GM23338 (cell line): ENCODE measurements around the gene SORCS2. TPM values are rescaled to one million over a fixed set of nuclear protein-coding genes. Genes with fewer than 3 reads are reported as not detected.

Experiments used
- ATAC-seq: fragments of 200-7000 bp; cut with Tn5 transposase; 3 replicates; pipeline ENCODE4 v1.9.1; 2020
- DNase-seq: peaks from one replicate; pipeline ENCODE4 v3.0.0-alpha.2; 2015; ENCODE audit warnings: low spot score
- H2AFZ ChIP-seq: fragments of 200-600 bp; sonication (generic); 2 replicates; pipeline ENCODE4 v1.8.0; 2016; ENCODE audit warnings: antibody characterized with exemption, mild to moderate bottlenecking, moderate library complexity
- H3F3A ChIP-seq: fragments of 200-600 bp; sonication (generic); replicated peaks from 2 replicates; pipeline ENCODE4 v1.8.0; 2017; ENCODE audit warnings: antibody characterized with exemption, mixed run types, low read depth
- H3K27ac ChIP-seq: fragments of 200-600 bp; sonication (generic); 2 replicates; pipeline ENCODE4 v1.6.1; 2016; ENCODE audit warnings: low read depth
- H3K27me3 ChIP-seq: fragments of 200-600 bp; sonication (generic); 2 replicates; pipeline ENCODE4 v1.8.0; 2016; ENCODE audit warnings: mild to moderate bottlenecking, mixed run types, moderate library complexity; ENCODE audit not compliant: insufficient read depth
- H3K36me3 ChIP-seq: fragments of 200-600 bp; sonication (generic); 2 replicates; pipeline ENCODE4 v1.8.0; 2016; ENCODE audit warnings: mild to moderate bottlenecking; ENCODE audit not compliant: insufficient read depth
- H3K4me1 ChIP-seq: fragments of 200-600 bp; sonication (generic); 2 replicates; pipeline ENCODE4 v1.8.0; 2016; ENCODE audit warnings: mild to moderate bottlenecking, moderate library complexity; ENCODE audit not compliant: insufficient read depth
- H3K4me2 ChIP-seq: fragments of 200-600 bp; sonication (generic); 2 replicates; pipeline ENCODE4 v1.7.1; 2017; ENCODE audit warnings: mixed run types
- H3K4me3 ChIP-seq: fragments of 200-600 bp; sonication (generic); 2 replicates; pipeline ENCODE4 v1.6.1; 2016; ENCODE audit warnings: mixed run types
- H3K79me2 ChIP-seq: fragments of 200-600 bp; sonication (generic); replicated peaks from 2 replicates; pipeline ENCODE4 v1.8.0; 2017; ENCODE audit warnings: mild to moderate bottlenecking; ENCODE audit not compliant: insufficient read depth
- H3K9me2 ChIP-seq: fragments of 200-600 bp; sonication (generic); 2 replicates; pipeline ENCODE4 v1.8.0; 2017; ENCODE audit not compliant: insufficient read depth
- H4K20me1 ChIP-seq: fragments of 200-600 bp; sonication (generic); replicated peaks from 2 replicates; pipeline ENCODE4 v1.8.0; 2017; ENCODE audit warnings: mild to moderate bottlenecking; ENCODE audit not compliant: insufficient read depth
- H3K27ac Mint-ChIP-seq: 2 replicates; pipeline ENCODE4 v1.8.0; 2020; ENCODE audit warnings: inconsistent platforms, mild to moderate bottlenecking, moderate library complexity, mixed read lengths
- H3K27me3 Mint-ChIP-seq: 3 replicates; pipeline ENCODE4 v1.8.0; 2022; ENCODE audit warnings: low read depth, mild to moderate bottlenecking, moderate library complexity, mixed read lengths, inconsistent platforms; ENCODE audit not compliant: insufficient read depth, poor library complexity
- H3K36me3 Mint-ChIP-seq: 3 replicates; pipeline ENCODE4 v1.8.0; 2021; ENCODE audit warnings: low read depth, mild to moderate bottlenecking, inconsistent platforms, moderate library complexity, mixed read lengths
- H3K4me1 Mint-ChIP-seq: 3 replicates; pipeline ENCODE4 v1.8.0; 2020; ENCODE audit warnings: mild to moderate bottlenecking, inconsistent platforms, mixed read lengths
- H3K4me3 Mint-ChIP-seq: 3 replicates; pipeline ENCODE4 v1.8.0; 2021; ENCODE audit warnings: moderate library complexity, mild to moderate bottlenecking, inconsistent platforms, mixed read lengths
- H3K9me3 Mint-ChIP-seq: 3 replicates; pipeline ENCODE4 v1.8.0; 2020; ENCODE audit warnings: moderate library complexity, mild to moderate bottlenecking, inconsistent platforms, mixed read lengths
- CREB1 ChIP-seq: fragments of 250-450 bp; sonication (Bioruptor Pico); IDR thresholded peaks from 2 replicates; pipeline ENCODE4 v1.5.0; 2020; ENCODE audit warnings: low read depth, mild to moderate bottlenecking, moderate library complexity
- EZH2 ChIP-seq: fragments of 200-600 bp; sonication (generic); IDR thresholded peaks from one replicate; pipeline ENCODE4 v1.8.0; 2017; ENCODE audit warnings: antibody characterized with exemption, mild to moderate bottlenecking, low read depth; ENCODE audit not compliant: unreplicated experiment
- EZH2phosphoT487 ChIP-seq: fragments of 200-600 bp; sonication (generic); IDR thresholded peaks from one replicate; pipeline ENCODE4 v1.8.1; 2018; ENCODE audit warnings: antibody characterized with exemption; ENCODE audit not compliant: unreplicated experiment
- JUNB ChIP-seq: IDR thresholded peaks from one replicate; pipeline ENCODE4 v1.6.1; 2016; ENCODE audit warnings: antibody characterized with exemption; ENCODE audit not compliant: unreplicated experiment
- NANOG ChIP-seq: IDR thresholded peaks from 2 replicates; pipeline ENCODE4 v1.6.1; 2016; ENCODE audit warnings: antibody characterized with exemption, borderline replicate concordance
- POLR2AphosphoS5 ChIP-seq: IDR thresholded peaks from 2 replicates; pipeline ENCODE4 v1.6.1; 2016; ENCODE audit warnings: antibody characterized with exemption, low read depth
- ZNF331 ChIP-seq: fragments of 250-450 bp; sonication (Bioruptor Pico); IDR thresholded peaks from 2 replicates; pipeline ENCODE4 v1.5.0; 2020; ENCODE audit warnings: low read depth, mild to moderate bottlenecking, moderate library complexity
- polyA plus RNA-seq: library from polyadenylated mRNA; unstranded; fragments of >200 nt; fragmentation: Nextera tagmentation; extraction: Ambion mirVana; gene quantifications from 2 replicates; pipeline ENCODE4 v1.2.1, GENCODE V29; 2016
- total RNA-seq: library from RNA; depleted of rRNA; stranded (reverse); fragments of >200 nt; shearing (Covaris generic); gene quantifications from 2 replicates; pipeline ENCODE4 v1.2.3, GENCODE V29; 2014
- TF ChIP-seq, protein P1 (sequence below), 2 experiments: fragments of 200-600 bp in 1 of 2; sonication (generic) in 1 of 2; conservative IDR thresholded peaks; 2 replicates each; pipeline versions ENCODE4 v1.5.1 to v1.6.1; 2016 to 2017; ENCODE audit warnings: antibody characterized with exemption in 2 of 2, low read depth in 2 of 2, mild to moderate bottlenecking in 2 of 2, moderate library complexity in 1 of 2
- TF ChIP-seq, protein P2 (sequence below): IDR thresholded peaks from 2 replicates; pipeline ENCODE4 v1.6.1; 2016; ENCODE audit warnings: antibody characterized with exemption
- TF ChIP-seq, protein P3 (sequence below): fragments of 250-450 bp; sonication (Bioruptor Pico); IDR thresholded peaks from 2 replicates; pipeline ENCODE4 v1.5.0; 2020; ENCODE audit warnings: mild to moderate bottlenecking, moderate library complexity

The SORCS2 gene
- total and polyA plus RNA-seq, 2 experiments from 2014 or later: 0.47 to 2.4 TPM

DNA sequence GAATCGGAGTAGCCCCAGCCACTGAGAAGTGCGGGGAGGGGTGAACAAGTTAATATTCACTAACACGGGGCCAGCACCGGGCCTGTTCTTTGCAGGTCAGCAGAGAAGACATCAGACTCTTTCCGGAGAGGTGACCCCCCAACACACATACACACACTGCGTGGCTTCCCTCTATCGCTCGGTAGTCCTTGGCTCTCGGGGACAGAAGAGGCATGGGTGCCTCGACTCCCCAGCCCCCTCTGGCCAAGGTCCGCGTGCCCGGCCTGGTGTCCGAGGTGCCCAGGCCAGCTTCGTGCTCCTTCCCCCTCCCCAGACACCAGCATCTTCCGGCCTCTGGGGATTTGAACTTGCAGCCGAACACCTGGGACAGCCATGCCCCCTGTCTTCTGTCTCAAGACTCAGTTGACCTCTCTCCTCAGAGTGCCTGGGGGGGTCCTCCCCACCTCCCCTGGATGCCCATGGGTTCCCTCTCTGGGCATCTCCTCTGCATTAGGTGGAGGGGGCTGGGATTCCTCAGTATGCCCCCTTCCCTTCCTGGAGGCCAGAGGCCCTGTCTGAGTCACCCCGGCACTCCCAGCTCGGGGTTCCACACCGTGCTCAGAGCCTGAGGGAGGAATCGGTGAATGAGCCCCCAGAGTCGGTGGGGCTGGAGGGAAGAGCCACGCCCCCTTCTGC lies 104.5 kb downstream of the SORCS2 start (continued):
- TF ChIP-seq, protein P1, sequence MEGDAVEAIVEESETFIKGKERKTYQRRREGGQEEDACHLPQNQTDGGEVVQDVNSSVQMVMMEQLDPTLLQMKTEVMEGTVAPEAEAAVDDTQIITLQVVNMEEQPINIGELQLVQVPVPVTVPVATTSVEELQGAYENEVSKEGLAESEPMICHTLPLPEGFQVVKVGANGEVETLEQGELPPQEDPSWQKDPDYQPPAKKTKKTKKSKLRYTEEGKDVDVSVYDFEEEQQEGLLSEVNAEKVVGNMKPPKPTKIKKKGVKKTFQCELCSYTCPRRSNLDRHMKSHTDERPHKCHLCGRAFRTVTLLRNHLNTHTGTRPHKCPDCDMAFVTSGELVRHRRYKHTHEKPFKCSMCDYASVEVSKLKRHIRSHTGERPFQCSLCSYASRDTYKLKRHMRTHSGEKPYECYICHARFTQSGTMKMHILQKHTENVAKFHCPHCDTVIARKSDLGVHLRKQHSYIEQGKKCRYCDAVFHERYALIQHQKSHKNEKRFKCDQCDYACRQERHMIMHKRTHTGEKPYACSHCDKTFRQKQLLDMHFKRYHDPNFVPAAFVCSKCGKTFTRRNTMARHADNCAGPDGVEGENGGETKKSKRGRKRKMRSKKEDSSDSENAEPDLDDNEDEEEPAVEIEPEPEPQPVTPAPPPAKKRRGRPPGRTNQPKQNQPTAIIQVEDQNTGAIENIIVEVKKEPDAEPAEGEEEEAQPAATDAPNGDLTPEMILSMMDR (conservative IDR thresholded peaks at IDR 0.05; ENCODE audit: low read depth in 2 of 2): no peak
- TF ChIP-seq, protein P2, sequence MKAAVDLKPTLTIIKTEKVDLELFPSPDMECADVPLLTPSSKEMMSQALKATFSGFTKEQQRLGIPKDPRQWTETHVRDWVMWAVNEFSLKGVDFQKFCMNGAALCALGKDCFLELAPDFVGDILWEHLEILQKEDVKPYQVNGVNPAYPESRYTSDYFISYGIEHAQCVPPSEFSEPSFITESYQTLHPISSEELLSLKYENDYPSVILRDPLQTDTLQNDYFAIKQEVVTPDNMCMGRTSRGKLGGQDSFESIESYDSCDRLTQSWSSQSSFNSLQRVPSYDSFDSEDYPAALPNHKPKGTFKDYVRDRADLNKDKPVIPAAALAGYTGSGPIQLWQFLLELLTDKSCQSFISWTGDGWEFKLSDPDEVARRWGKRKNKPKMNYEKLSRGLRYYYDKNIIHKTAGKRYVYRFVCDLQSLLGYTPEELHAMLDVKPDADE: no peak
- TF ChIP-seq, protein P3, sequence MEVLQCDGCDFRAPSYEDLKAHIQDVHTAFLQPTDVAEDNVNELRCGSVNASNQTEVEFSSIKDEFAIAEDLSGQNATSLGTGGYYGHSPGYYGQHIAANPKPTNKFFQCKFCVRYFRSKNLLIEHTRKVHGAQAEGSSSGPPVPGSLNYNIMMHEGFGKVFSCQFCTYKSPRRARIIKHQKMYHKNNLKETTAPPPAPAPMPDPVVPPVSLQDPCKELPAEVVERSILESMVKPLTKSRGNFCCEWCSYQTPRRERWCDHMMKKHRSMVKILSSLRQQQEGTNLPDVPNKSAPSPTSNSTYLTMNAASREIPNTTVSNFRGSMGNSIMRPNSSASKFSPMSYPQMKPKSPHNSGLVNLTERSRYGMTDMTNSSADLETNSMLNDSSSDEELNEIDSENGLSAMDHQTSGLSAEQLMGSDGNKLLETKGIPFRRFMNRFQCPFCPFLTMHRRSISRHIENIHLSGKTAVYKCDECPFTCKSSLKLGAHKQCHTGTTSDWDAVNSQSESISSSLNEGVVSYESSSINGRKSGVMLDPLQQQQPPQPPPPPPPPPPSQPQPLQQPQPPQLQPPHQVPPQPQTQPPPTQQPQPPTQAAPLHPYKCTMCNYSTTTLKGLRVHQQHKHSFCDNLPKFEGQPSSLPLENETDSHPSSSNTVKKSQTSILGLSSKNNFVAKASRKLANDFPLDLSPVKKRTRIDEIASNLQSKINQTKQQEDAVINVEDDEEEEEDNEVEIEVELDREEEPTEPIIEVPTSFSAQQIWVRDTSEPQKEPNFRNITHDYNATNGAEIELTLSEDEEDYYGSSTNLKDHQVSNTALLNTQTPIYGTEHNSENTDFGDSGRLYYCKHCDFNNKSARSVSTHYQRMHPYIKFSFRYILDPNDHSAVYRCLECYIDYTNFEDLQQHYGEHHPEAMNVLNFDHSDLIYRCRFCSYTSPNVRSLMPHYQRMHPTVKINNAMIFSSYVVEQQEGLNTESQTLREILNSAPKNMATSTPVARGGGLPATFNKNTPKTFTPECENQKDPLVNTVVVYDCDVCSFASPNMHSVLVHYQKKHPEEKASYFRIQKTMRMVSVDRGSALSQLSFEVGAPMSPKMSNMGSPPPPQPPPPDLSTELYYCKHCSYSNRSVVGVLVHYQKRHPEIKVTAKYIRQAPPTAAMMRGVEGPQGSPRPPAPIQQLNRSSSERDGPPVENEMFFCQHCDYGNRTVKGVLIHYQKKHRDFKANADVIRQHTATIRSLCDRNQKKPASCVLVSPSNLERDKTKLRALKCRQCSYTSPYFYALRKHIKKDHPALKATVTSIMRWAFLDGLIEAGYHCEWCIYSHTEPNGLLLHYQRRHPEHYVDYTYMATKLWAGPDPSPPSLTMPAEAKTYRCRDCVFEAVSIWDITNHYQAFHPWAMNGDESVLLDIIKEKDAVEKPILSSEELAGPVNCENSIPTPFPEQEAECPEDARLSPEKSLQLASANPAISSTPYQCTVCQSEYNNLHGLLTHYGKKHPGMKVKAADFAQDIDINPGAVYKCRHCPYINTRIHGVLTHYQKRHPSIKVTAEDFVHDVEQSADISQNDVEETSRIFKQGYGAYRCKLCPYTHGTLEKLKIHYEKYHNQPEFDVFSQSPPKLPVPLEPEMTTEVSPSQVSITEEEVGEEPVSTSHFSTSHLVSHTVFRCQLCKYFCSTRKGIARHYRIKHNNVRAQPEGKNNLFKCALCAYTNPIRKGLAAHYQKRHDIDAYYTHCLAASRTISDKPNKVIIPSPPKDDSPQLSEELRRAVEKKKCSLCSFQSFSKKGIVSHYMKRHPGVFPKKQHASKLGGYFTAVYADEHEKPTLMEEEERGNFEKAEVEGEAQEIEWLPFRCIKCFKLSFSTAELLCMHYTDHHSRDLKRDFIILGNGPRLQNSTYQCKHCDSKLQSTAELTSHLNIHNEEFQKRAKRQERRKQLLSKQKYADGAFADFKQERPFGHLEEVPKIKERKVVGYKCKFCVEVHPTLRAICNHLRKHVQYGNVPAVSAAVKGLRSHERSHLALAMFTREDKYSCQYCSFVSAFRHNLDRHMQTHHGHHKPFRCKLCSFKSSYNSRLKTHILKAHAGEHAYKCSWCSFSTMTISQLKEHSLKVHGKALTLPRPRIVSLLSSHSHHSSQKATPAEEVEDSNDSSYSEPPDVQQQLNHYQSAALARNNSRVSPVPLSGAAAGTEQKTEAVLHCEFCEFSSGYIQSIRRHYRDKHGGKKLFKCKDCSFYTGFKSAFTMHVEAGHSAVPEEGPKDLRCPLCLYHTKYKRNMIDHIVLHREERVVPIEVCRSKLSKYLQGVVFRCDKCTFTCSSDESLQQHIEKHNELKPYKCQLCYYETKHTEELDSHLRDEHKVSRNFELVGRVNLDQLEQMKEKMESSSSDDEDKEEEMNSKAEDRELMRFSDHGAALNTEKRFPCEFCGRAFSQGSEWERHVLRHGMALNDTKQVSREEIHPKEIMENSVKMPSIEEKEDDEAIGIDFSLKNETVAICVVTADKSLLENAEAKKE (CRISPR knock-in tag): no peak
- TF ChIP-seq ZNF331: no peak

DNA sequence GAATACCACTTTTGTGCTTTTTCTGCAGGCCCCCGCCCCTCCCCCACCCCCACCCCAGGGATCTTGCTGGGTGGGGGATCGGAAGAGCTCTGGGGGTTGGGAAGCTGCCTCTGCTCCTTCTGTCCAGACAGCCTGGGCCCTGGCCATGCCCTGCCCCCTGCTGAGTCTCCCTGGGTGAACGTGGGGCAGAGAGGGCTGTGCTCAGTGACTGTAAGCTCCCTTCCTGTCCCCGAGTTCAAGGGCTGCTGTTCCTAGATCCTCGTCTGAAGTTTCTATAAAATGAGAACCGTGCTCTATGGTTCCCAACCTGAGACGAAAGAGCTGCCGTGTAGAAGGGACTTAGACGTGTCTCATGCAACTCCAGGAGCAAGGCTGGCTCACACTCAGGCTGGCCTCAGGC lies 105.0 kb downstream of the SORCS2 start:
- no peak overlapping the region for H3K27ac Mint-ChIP-seq
- no peaks in the 10 kb centered on the region for H3K9me2 ChIP-seq
- peaks cover 3% of the 10 kb centered on the region for H3K4me1 Mint-ChIP-seq
- H3K4me1 ChIP-seq: no peaks in the 10 kb centered on the region
- no peaks in the 10 kb centered on the region for H3K36me3 ChIP-seq
- H4K20me1 ChIP-seq: no peaks in the 10 kb centered on the region
- no peaks in the 10 kb centered on the region for H3F3A ChIP-seq
- no peaks in the 10 kb centered on the region for H3K36me3 Mint-ChIP-seq
- no peak overlapping the region for H3K4me2 ChIP-seq
- no peaks in the 10 kb centered on the region for H3K9me3 Mint-ChIP-seq
- H3K27ac ChIP-seq: no peak overlapping the region
- H3K79me2 ChIP-seq: no peaks in the 10 kb centered on the region
- no peak overlapping the region for H3K4me3 ChIP-seq
- no peaks in the 10 kb centered on the region for H3K27me3 ChIP-seq
- DNase-seq: no peak
- no peak overlapping the region for H3K4me3 Mint-ChIP-seq
- H2AFZ ChIP-seq: no peak overlapping the region
- no peak for ATAC-seq
- H3K27me3 Mint-ChIP-seq: peaks cover 8% of the 10 kb centered on the region
- TF ChIP-seq, protein P1 (conservative IDR thresholded peaks at IDR 0.05; ENCODE audit: low read depth in 2 of 2): no peak
- TF ChIP-seq CREB1 (CRISPR knock-in tag): no peak
- TF ChIP-seq POLR2AphosphoS5: no peak
- TF ChIP-seq, protein P2: no peak
- TF ChIP-seq NANOG: no peak
- TF ChIP-seq EZH2phosphoT487: no peak
- TF ChIP-seq JUNB: no peak
- TF ChIP-seq EZH2: no peak
